Endodermal cell (in vitro differentiated cells): ENCODE measurements around the gene TRIM6. TPM values are rescaled to one million over a fixed set of nuclear protein-coding genes. Genes with fewer than 3 reads are reported as not detected.
"Not testable (repeated sequence)": the region's sequence is repeated elsewhere in the genome, so short reads cannot be mapped to it uniquely, and the experiment has no call there.

Experiments
- DNase-seq: peaks from one replicate; pipeline ENCODE4 v3.0.0-alpha.2; 2017
- H3K27ac ChIP-seq: 2 replicates; pipeline ENCODE4 v1.5.1; 2013; ENCODE audit warnings: mild to moderate bottlenecking, low read depth, low read length, moderate library complexity
- H3K27me3 ChIP-seq: 2 replicates; pipeline ENCODE4 v1.6.1; 2013; ENCODE audit warnings: mild to moderate bottlenecking, low read length, moderate library complexity; ENCODE audit not compliant: insufficient read depth, control insufficient read depth, poor library complexity, severe bottlenecking
- H3K36me3 ChIP-seq: 2 replicates; pipeline ENCODE4 v1.7.0; 2013; ENCODE audit warnings: mild to moderate bottlenecking, low read length, moderate library complexity; ENCODE audit not compliant: control insufficient read depth, insufficient read depth
- H3K4me1 ChIP-seq: one replicate; pipeline ENCODE4 v1.7.0; 2013; ENCODE audit warnings: low read length; ENCODE audit not compliant: control insufficient read depth, insufficient read depth
- H3K4me3 ChIP-seq: 2 replicates; pipeline ENCODE4 v1.5.1; 2013; ENCODE audit warnings: mild to moderate bottlenecking, low read length, moderate library complexity
- H3K9ac ChIP-seq: 2 replicates; pipeline ENCODE4 v1.6.1; 2013; ENCODE audit warnings: mild to moderate bottlenecking, low read length, moderate library complexity; ENCODE audit not compliant: poor library complexity, severe bottlenecking; ENCODE audit errors: extremely low read depth
- H3K9me3 ChIP-seq: 2 replicates; pipeline ENCODE4 v1.6.1; 2013; ENCODE audit warnings: mild to moderate bottlenecking, low read length, moderate library complexity; ENCODE audit not compliant: control insufficient read depth
- H3K27ac Mint-ChIP-seq: 2 replicates; pipeline ENCODE4 v1.8.0; 2020; ENCODE audit warnings: mixed read lengths
- H3K27me3 Mint-ChIP-seq: 2 replicates; pipeline ENCODE4 v1.8.0; 2021; ENCODE audit warnings: mild to moderate bottlenecking, mixed read lengths; ENCODE audit not compliant: insufficient read depth
- H3K36me3 Mint-ChIP-seq: 2 replicates; pipeline ENCODE4 v1.8.0; 2020; ENCODE audit warnings: low read depth, mixed read lengths
- H3K4me1 Mint-ChIP-seq: 2 replicates; pipeline ENCODE4 v1.8.0; 2020; ENCODE audit warnings: mixed read lengths
- H3K4me3 Mint-ChIP-seq: 2 replicates; pipeline ENCODE4 v1.8.0; 2020; ENCODE audit warnings: mild to moderate bottlenecking, moderate library complexity, mixed read lengths
- H3K9me3 Mint-ChIP-seq: 2 replicates; pipeline ENCODE4 v1.8.0; 2020; ENCODE audit warnings: mild to moderate bottlenecking, mixed read lengths
- CTCF ChIP-seq: fragments of 200-600 bp; sonication (generic); conservative IDR thresholded peaks from 2 replicates; pipeline ENCODE4 v1.5.0; 2021; ENCODE audit warnings: antibody characterized with exemption, mild to moderate bottlenecking
- WGBS, 2 experiments: methylation state at CpG; one replicate each; pipeline versions ENCODE4 v1.1.5 to v1.1.7; 2013; ENCODE audit warnings: missing lambda C conversion rate in 2 of 2, mixed read lengths in 1 of 2; ENCODE audit not compliant: insufficient coverage in 1 of 2, insufficient read length in 1 of 2; 5-methylcytosine and 5-hydroxymethylcytosine counted together
- total RNA-seq, 2 donors: library from RNA; stranded (reverse); fragmentation: NEBNext Ultra II Directional in 1 of 2; extraction: Animal tissue kit (Norgen Biotek cat#: 25700) in 1 of 2; gene quantifications; 2 replicates in 1 of 2; 3 replicates in 1 of 2; pipeline ENCODE4 v1.2.1, GENCODE V29; 2021

The TRIM6 gene
- total RNA-seq, 2 donors from 2014 or later: 17.4 to 26.1 TPM

- Mint-ChIP-seq H3K9me3 (no peaks in the 10 kb centered on the region), H3K4me3 (no peak overlapping the region), H3K4me1 (no peaks in the 10 kb centered on the region), H3K36me3 (no peaks in the 10 kb centered on the region), H3K27me3 (no peaks in the 10 kb centered on the region), H3K27ac (no peak overlapping the region)
- Histone ChIP-seq H3K27ac (no peak overlapping the region), H3K9ac (no peak overlapping the region), H3K9me3 (no peaks in the 10 kb centered on the region), H3K36me3 (no peaks in the 10 kb centered on the region), H3K4me3 (no peak overlapping the region), H3K4me1 (no peaks in the 10 kb centered on the region), H3K27me3 (no peaks in the 10 kb centered on the region)
- DNase-seq: no peak
- WGBS, 2 experiments: 93 to 98% methylated on average over 4 of the region's 4 CpGs
- TF ChIP-seq CTCF: no peak
Observed at GRCh38 chr11:5581014-5581413, 15.4 kb upstream of the TRIM6 start.

GRCh38 chr11:5584458-5584857, 12.0 kb upstream of the TRIM6 start:
- H3K9me3 Mint-ChIP-seq, H3K4me3 Mint-ChIP-seq, H3K27me3 ChIP-seq, H3K36me3 ChIP-seq, H3K27me3 Mint-ChIP-seq, H3K27ac Mint-ChIP-seq, H3K4me3 ChIP-seq, DNase-seq, H3K9me3 ChIP-seq, H3K4me1 Mint-ChIP-seq, H3K36me3 Mint-ChIP-seq, H3K27ac ChIP-seq, H3K9ac ChIP-seq, H3K4me1 ChIP-seq: not testable (repeated sequence)
- WGBS, 2 experiments: 73 to 86% methylated on average over 2 to 4 of the region's 5 CpGs

- not testable (repeated sequence) for H3K4me3 Mint-ChIP-seq, H3K27me3 ChIP-seq, H3K36me3 Mint-ChIP-seq, H3K27ac Mint-ChIP-seq, H3K4me1 ChIP-seq, H3K36me3 ChIP-seq, DNase-seq, H3K9me3 ChIP-seq, H3K4me1 Mint-ChIP-seq, H3K27me3 Mint-ChIP-seq, H3K9ac ChIP-seq, H3K27ac ChIP-seq, H3K4me3 ChIP-seq
- peaks cover 11% of the 10 kb centered on the region for H3K9me3 Mint-ChIP-seq
- 96 to 98% methylated on average over 7 to 31 of the region's 31 CpGs for WGBS, 2 experiments
Observed at GRCh38 chr11:5589906-5590305, 6.5 kb upstream of the TRIM6 start.

GRCh38 chr11:5591613-5592012, 4.8 kb upstream of the TRIM6 start:
- H3K27me3 ChIP-seq: no peaks in the 10 kb centered on the region
- H3K27ac ChIP-seq: no peak overlapping the region
- no peaks in the 10 kb centered on the region for H3K4me1 ChIP-seq
- no peak overlapping the region for H3K4me3 ChIP-seq
- H3K4me1 Mint-ChIP-seq: peaks cover 7% of the 10 kb centered on the region
- peaks cover 1% of the 10 kb centered on the region for H3K27me3 Mint-ChIP-seq
- H3K9ac ChIP-seq: no peak overlapping the region
- no peaks in the 10 kb centered on the region for H3K9me3 ChIP-seq
- no peak overlapping the region for H3K27ac Mint-ChIP-seq
- H3K36me3 ChIP-seq: no peaks in the 10 kb centered on the region
- DNase-seq: no peak
- TF ChIP-seq CTCF: no peak
- H3K4me3 Mint-ChIP-seq: no peak overlapping the region
- WGBS, 2 experiments: 90% methylated on average over 2 to 3 of the region's 3 CpGs
- no peaks in the 10 kb centered on the region for H3K36me3 Mint-ChIP-seq
- peaks cover 11% of the 10 kb centered on the region for H3K9me3 Mint-ChIP-seq
